Measurements from ENCODE around the gene FAM107A. TPM values are rescaled to one million over a fixed set of nuclear protein-coding genes. Genes with fewer than 3 reads are reported as not detected.

The FAM107A gene
- total and polyA plus RNA-seq, 2 of the 4 experiments (the other 2 are of a cell fraction) = not detected

- Histone ChIP-seq H4K5ac (ENCODE audit: low read depth, low read length) (no peak overlapping the region), H2BK5ac (ENCODE audit: low read depth, low read length, poor library complexity, severe bottlenecking) (no peak overlapping the region), H3K23ac (ENCODE audit: low read depth, low read length) (no peak overlapping the region), H3K79me1 (ENCODE audit: low read depth in 1 of 2, low read length in 2 of 2) (no peaks in the 10 kb centered on the region), H3K36me3 (ENCODE audit: control insufficient read depth, insufficient read depth, low read length) (no peaks in the 10 kb centered on the region), H2AK5ac (ENCODE audit: low read depth, low read length) (peak overlapping the region; percentile 26; the same call in 1 of the 2 replicates), H3K14ac (replicated peaks; ENCODE audit: low read depth, low read length) (no peak overlapping the region), H3K4me2 (ENCODE audit: low read depth, low read length) (no peak overlapping the region), H3K4ac (ENCODE audit: low read depth, low read length) (no peak overlapping the region), H4K91ac (ENCODE audit: insufficient read depth, low read depth, low read length) (no peak overlapping the region), H3K56ac (ENCODE audit: extremely low read depth, insufficient read depth, low read length) (no peak overlapping the region), H3K4me3 (ENCODE audit: insufficient read depth, low read depth, low read length) (no peak overlapping the region), H2BK20ac (ENCODE audit: low read depth, low read length) (no peak overlapping the region), H3K4me1 (ENCODE audit: control insufficient read depth, insufficient read depth, low read length) (no peaks in the 10 kb centered on the region), H2AFZ (replicated peaks; ENCODE audit: low read length, poor library complexity) (no peak overlapping the region), H2AK9ac (replicated peaks; ENCODE audit: low read depth, low read length, poor library complexity) (no peak overlapping the region), H3K18ac (ENCODE audit: low read depth, low read length) (no peak overlapping the region), H3K9ac (ENCODE audit: low read depth, low read length) (no peak overlapping the region), H3K9me1 (ENCODE audit: insufficient read depth, low read length) (no peaks in the 10 kb centered on the region), H4K8ac (ENCODE audit: low read depth in 2 of 2, low read length in 2 of 2) (no peak overlapping the region), H3K9me3 (ENCODE audit: control insufficient read depth, insufficient read depth, low read length) (no peaks in the 10 kb centered on the region), H3K27me3 (ENCODE audit: control insufficient read depth, insufficient read depth, low read length) (peaks cover 22% of the 10 kb centered on the region), H2BK15ac (ENCODE audit: low read depth, low read length) (no peak overlapping the region), H2BK120ac (ENCODE audit: low read depth, low read length) (no peak overlapping the region), H3K27ac (ENCODE audit: insufficient read depth, low read length) (no peak overlapping the region), H4K20me1 (ENCODE audit: insufficient read depth, low read length) (no peaks in the 10 kb centered on the region)
- POLR2A ChIA-PET (ENCODE audit: unreplicated experiment) = interaction anchor here (0.6 kb wide), 1 partner anchor 36 kb away, joined by 4 read pairs; no protein-coding TSS in a partner anchor
- ATAC-seq (ENCODE audit: low read depth) (no peak), DNase-seq (no peak)
- dilution Hi-C loops (cut with HindIII; ENCODE audit: low sequenced_read_pairs, unreplicated experiment) = no loop called here
- CTCF ChIA-PET = no interaction called here
- in situ Hi-C loops (cut with MboI; ENCODE audit: low sequenced_read_pairs) = no loop called here
- intact Hi-C loops (cut with micrococcal nuclease) = no loop called here
- no peak for TF ChIP-seq POLR2A (IDR thresholded peaks at IDR 0.05; ENCODE audit: low read depth, low read length)
- no peak for TF ChIP-seq BHLHE40 (IDR thresholded peaks at IDR 0.05; ENCODE audit: low read depth, low read length)
- TF ChIP-seq ELK1 (IDR thresholded peaks at IDR 0.05; ENCODE audit: borderline replicate concordance, low read depth, low read length) = no peak
- no peak for TF ChIP-seq MXI1 (IDR thresholded peaks at IDR 0.05; ENCODE audit: borderline replicate concordance, low read depth, low read length)
- TF ChIP-seq CEBPB (IDR thresholded peaks at IDR 0.05; ENCODE audit: low read depth, low read length) = no peak
- no peak for TF ChIP-seq NFE2L2 (IDR thresholded peaks at IDR 0.05; ENCODE audit: low read depth, low read length)
- TF ChIP-seq RFX5 (IDR thresholded peaks at IDR 0.05; ENCODE audit: low read depth, low read length) = no peak
- no peak for TF ChIP-seq USF2 (IDR thresholded peaks at IDR 0.05; ENCODE audit: low read depth, low read length)
- TF ChIP-seq CTCF (conservative IDR thresholded peaks at IDR 0.05; ENCODE audit: low read depth, low read length) = no peak
- TF ChIP-seq CHD1 (IDR thresholded peaks at IDR 0.05; ENCODE audit: low read depth, low read length) = no peak
- TF ChIP-seq RAD21 (IDR thresholded peaks at IDR 0.05; ENCODE audit: low read length) = no peak
- WGBS, 2 experiments (ENCODE audit: extremely low coverage in 2 of 2, insufficient read length in 1 of 2) = 80% methylated on average over 5 of the region's 5 CpGs; no CpG with 5 or more reads in 1 of the 2 experiments
- no TSS peak for BruUV-seq (replicated peaks)
Observed at GRCh38 chr3:58578873-58579272, 1.7 kb upstream of the FAM107A start.

All from IMR-90 (cell line).